Renal cortex interstitium (tissue), 11 donors: ENCODE data around the gene CYP4X1. TPM values are rescaled to one million over a fixed set of nuclear protein-coding genes. Genes with fewer than 3 reads are reported as not detected.
"Not testable (repeated sequence)": the region's sequence is repeated elsewhere in the genome, so short reads cannot be mapped to it uniquely, and the experiment has no call there.

ENCODE experiments used
- DNase-seq, 11 donors: peaks; one replicate each; pipeline ENCODE4 v3.0.0-alpha.2; 2013; ENCODE audit warnings: low read depth in 9 of 11, low spot score in 4 of 11; ENCODE audit errors: extremely low read depth in 1 of 11
- polyA plus RNA-seq, 3 donors: library from polyadenylated mRNA; unstranded; fragments of 120-200 nt; gene quantifications; one replicate each; pipeline ENCODE4 v1.2.1, GENCODE V29; 2013; ENCODE audit not compliant: insufficient read length in 3 of 3

The CYP4X1 gene
- polyA plus RNA-seq, 3 donors: 7.8 to 11.6 (median 9.0) TPM

DNA sequence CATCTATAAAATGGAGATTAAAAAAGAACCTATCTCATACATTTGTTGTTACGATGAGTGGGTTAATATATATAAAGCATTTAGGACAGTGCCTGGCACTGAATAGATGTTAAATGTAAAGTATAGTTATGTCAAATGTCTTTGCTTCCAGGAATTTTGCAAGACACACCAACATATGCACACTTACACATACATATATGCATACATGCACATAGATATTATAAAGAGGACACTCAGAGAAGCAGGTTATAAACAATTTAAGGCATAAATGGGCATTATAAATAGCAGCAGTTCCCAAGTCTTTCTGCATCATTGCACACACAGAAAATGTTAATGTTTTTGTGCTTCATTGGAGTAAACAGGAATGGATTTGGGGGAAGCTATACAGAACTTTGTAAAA lies 13.3 kb downstream of the CYP4X1 start:
- DNase-seq: no peak

DNA sequence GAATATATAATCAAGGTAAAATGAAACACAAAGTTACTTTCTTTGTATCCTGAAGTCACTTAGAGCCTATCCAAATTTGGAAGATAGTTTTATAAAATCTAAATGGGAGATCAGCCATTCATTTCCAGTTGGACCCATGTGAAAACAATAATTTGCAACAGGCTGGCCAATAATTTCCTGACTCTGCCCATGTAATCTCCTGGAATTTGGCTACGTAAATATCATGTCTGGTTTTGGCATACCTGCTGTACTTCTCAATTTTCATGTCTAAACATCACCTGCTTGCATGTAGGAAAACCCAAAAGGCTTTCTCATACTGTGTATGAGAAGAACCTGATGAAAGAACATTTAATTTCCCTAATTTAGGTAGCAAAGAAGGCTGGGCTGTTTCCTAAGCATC lies 35.9 kb downstream of the CYP4X1 start:
- DNase-seq: no peak

DNA sequence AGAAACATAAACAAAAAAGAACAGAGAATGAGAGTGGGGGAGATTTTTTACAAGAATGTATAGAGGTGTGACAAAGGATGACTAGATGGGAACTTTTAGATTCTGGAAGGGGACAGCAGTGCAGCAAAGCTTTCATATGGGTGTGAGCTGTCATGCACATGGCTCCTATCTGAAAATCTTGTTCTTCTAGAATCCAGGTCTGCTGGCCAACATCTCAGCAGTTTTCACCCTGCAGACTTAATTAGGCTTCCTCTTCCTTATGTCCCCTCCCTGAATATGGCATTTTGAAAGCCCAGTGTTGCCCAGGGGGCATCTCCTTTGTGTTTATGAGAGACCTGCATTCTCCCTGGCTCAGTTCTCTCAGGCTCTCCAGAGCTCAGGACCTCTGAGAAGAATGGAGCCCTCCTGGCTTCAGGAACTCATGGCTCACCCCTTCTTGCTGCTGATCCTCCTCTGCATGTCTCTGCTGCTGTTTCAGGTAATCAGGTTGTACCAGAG lies 43.7 kb downstream of the CYP4X1 start, which contains the start of gene CYP4Z1:
CYP4Z1 (plus strand) TSS at position 135 of the 498 bp plus-strand sequence; CDS start at position 395, 260 bp downstream.
- DNase-seq: no peak

DNA sequence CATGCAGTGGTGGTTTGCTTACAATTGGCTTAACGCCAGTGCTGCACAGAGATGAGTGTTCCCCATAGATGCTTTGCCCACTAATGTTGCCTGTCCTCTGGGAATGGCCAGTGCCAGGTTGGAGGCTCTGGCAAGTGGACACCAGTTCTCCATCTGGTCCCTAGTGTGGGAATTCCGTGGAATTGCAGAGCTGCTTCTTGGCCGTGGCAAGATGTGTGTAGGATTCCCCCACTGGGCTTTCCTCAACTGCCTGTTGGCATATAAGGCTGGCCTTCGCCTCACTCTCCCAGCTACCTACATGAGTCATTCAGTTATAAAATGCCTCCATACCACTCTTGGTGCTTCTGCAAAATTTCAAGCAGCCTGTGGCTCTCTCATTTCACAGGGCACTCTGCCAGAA lies 45.6 kb downstream of the CYP4X1 start:
- not testable (repeated sequence) for DNase-seq

DNA sequence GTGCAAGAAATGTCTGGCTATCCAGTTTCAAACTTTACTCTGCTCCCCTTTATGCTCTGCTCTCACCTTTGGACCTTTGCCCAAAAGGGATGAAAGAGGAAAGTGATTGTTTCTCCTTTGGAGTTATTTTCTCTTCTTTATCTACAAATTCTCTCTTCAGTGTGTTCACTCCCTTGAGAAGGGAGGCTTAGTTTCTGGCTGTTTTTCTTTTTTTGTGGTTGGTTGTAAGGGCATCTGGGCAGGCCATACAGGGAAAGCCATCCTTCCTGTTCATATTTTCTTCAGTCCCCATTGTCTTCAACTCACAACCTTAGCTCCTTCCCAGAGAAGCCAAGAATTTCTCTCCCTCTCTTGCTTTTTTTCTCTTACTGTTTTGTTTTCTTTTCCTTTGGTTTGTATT lies 46.0 kb downstream of the CYP4X1 start:
- DNase-seq: not testable (repeated sequence)

DNA sequence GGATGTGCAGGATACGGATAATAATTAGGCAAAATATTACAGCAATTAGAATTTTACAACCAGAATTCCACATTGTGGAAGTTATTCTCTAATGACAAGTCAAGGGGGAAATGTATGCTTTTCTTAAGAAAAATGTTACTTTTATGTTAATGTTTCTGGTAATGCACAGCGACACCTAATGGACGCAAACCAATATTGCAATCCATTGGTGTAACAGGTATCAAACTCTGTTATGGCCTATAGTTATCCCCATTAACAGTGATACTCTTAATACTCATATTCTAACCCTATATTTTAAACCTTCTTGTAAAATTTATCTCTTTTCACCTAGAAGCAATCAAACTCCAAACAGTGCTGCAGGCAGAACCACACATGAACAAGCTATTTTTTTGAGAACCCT lies 65.9 kb downstream of the CYP4X1 start:
- DNase-seq: peak in 6 of 11 donors; percentile 2 to 19 (median 6)

DNA sequence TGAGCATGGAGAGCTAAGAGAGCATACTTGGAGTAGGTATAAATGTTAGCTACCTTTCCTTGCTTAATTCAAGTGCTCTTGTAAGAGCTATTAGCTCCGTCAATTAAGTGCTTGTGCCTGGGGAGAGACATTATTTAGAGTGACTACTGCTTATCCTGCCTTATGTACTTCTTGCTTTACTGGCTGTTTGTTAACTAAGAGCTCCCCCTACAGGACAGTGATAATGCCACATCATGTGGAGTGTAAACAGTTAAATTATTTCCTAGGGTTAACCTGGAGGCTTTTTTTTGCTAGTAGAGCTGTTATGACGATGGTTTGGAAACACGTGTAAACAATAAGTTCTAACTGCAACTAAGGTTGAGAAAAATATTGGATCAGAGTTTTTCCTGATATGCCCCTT lies 68.0 kb downstream of the CYP4X1 start:
- DNase-seq: not testable (repeated sequence)

Other genes with a start within 250 kb of the CYP4X1 start
- gene CYP4B1, start 224.6 kb upstream of the CYP4X1 start, polyA plus RNA-seq: 1 to 10 TPM; 1.4 to 1.7 (median 1.6) TPM
- gene CYP4A11, start 82.2 kb upstream of the CYP4X1 start, polyA plus RNA-seq: 10 to 100 TPM; 38.8 to 63.3 (median 61.9) TPM
- gene CYP4Z1, start 43.6 kb downstream of the CYP4X1 start, polyA plus RNA-seq: under 1 TPM; 0.17 to 0.33 (median 0.20) TPM
- gene CYP4A22, start 113.8 kb downstream of the CYP4X1 start, polyA plus RNA-seq: 1 to 10 TPM; 5.0 to 6.1 (median 6.0) TPM
- gene PDZK1IP1, start 166.4 kb downstream of the CYP4X1 start, polyA plus RNA-seq: 10 to 100 TPM; 34.8 to 62.1 (median 37.8) TPM
- gene TAL1, start 208.6 kb downstream of the CYP4X1 start, polyA plus RNA-seq: 1 to 10 TPM; 5.2 to 5.6 (median 5.5) TPM